GM12891 (cell line): ENCODE data around the gene PRUNE2.

Source experiments
- POLR2A ChIP-seq: IDR thresholded peaks from 2 replicates; pipeline ENCODE4 v1.6.1; 2011; ENCODE audit warnings: low read depth, low read length, control low read depth
- TAF1 ChIP-seq: IDR thresholded peaks from 2 replicates; pipeline ENCODE4 v1.6.1; 2011; ENCODE audit warnings: low read depth, low read length, control low read depth

- TF ChIP-seq TAF1 (no peak), POLR2A (no peak)
Measured at GRCh38 chr9:76704593-76705204, 201.2 kb downstream of the PRUNE2 start.
